ENCODE results near the gene FERMT3.

FERMT3 gene

GRCh38 chr11:64219755-64220154 lies 13.2 kb downstream of the FERMT3 start:
- FAIRE-seq (no peak), DNase-seq (ENCODE audit: insufficient read length, low spot score) (no peak)
- TF ChIP-seq POLR2A (IDR thresholded peaks at IDR 0.05; ENCODE audit: low read depth, low read length): no peak

- DNase-seq (ENCODE audit: insufficient read length, low spot score) (no peak), FAIRE-seq (no peak)
- TF ChIP-seq POLR2A (IDR thresholded peaks at IDR 0.05; ENCODE audit: low read depth, low read length): no peak
These were observed 13.8 kb downstream of the FERMT3 start for GRCh38 chr11:64220271-64220670.

DNA sequence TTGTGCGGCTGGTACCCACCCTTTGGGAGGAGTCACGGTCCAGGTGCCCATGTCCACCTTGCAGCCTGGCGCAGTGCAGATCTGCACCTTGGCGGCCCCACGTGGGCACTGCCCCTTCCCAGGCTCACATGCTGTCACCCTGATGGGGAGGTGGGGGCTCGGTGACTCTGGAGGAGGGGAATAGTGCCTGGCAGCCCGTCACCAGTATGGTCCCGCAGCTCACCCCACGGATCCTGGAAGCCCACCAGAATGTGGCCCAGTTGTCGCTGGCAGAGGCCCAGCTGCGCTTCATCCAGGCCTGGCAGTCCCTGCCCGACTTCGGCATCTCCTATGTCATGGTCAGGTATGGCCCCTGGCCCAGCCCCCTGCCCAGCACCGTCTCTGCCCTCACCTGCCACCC lies 14.3 kb downstream of the FERMT3 start:
- no peak for FAIRE-seq
- TF ChIP-seq POLR2A (IDR thresholded peaks at IDR 0.05; ENCODE audit: low read depth, low read length): no peak
- no peak for DNase-seq (ENCODE audit: insufficient read length, low spot score)

DNA sequence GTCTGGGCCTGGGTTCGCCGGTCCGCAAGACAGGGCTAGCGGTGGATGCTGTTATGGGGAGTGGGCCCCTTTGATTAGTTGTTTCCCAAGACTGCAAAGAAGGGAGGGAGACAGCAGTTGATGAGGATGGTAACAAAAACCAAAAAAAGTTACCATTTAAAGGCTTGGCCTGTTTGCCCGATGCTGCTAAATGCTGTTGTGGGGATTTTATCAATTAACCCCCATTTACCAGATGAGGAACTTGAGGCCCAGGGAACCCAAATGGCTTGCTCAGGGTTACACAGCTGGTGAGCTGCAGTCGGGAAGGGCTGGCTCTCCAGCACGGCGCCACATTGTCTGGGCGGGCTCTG lies 16.1 kb downstream of the FERMT3 start:
- FAIRE-seq: no peak
- no peak for TF ChIP-seq POLR2A (IDR thresholded peaks at IDR 0.05; ENCODE audit: low read depth, low read length)

GRCh38 chr11:64223001-64223651 lies 16.6 kb downstream of the FERMT3 start:
- DNase-seq (ENCODE audit: insufficient read length, low spot score): no peak
- FAIRE-seq: no peak
- no peak for TF ChIP-seq POLR2A (IDR thresholded peaks at IDR 0.05; ENCODE audit: low read depth, low read length)

More for the DNA sequence above, 16.1 kb downstream of the FERMT3 start:
- DNase-seq (ENCODE audit: insufficient read length, low spot score): no peak

GRCh38 chr11:64224151-64224890 lies 17.8 kb downstream of the FERMT3 start:
- DNase-seq (ENCODE audit: insufficient read length, low spot score) (peak; percentile 77), FAIRE-seq (no peak)
- no peak for TF ChIP-seq POLR2A (IDR thresholded peaks at IDR 0.05; ENCODE audit: low read depth, low read length)

- DNase-seq (ENCODE audit: insufficient read length, low spot score): no peak
- TF ChIP-seq POLR2A (IDR thresholded peaks at IDR 0.05; ENCODE audit: low read depth, low read length): no peak
- FAIRE-seq: no peak
These were observed 18.5 kb downstream of the FERMT3 start for GRCh38 chr11:64224891-64225607.

DNA sequence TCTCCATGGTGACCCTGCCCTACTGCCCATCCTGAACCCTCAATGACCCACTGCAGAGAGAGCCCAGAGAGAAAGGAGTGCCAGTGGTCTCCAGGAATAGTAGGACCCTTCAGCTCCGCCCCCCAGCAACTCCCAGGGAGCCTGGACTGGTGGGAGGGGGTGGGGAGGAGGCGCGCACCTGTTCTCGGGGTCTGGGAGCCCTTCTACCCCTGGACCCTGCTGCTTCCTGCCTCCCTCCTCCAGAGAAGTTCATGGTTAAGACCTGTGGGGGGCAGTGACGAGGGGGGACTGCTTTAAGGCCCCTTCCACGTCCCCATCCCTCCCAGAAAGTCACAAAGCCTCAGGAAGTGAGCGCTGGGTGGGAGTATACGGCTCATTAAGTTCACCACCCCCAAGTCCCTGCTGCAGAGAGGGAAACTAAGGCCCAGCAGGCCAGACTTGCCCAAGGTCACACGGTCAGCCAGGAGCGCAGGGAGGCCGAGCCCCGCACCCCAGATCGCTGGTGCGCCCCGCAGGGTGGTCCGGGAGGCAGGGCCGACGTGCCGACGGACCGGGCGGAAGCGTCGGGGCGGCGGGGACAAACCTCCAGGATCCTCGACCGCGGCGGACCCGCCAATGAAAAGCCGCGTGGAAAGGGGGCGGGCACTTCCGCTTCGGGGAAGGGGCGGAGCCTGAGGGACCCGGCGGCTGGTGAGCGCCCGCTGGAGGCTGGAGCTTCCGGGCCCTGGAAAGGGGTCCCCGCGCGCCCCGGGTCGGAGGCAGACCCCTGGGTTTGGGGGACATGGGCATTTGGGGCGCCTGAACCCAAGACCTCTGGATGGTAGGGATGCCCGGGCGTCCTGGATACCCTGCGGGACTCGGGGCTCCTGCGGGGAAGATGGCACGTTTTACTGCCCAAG lies 19.3 kb downstream of the FERMT3 start, which contains the start of the genes NUDT22 and TRPT1:
NUDT22 (plus strand) TSS at position 667 of the 899 bp plus-strand sequence. CDS start 379 bp downstream, outside the sequence.
TRPT1 (minus strand) TSS at position 579 of the 899 bp plus-strand sequence; CDS start at position 253, 326 bp downstream.
- peak; percentile 78 for DNase-seq (ENCODE audit: insufficient read length, low spot score)
- TF ChIP-seq POLR2A (IDR thresholded peaks at IDR 0.05; ENCODE audit: low read depth, low read length): peak; percentile 72; the same call in 1 of the 2 replicates
- no peak for FAIRE-seq

- DNase-seq (ENCODE audit: insufficient read length, low spot score): no peak
- TF ChIP-seq POLR2A (IDR thresholded peaks at IDR 0.05; ENCODE audit: low read depth, low read length): no peak
- FAIRE-seq: no peak
These were observed 20.1 kb downstream of the FERMT3 start for GRCh38 chr11:64226507-64227051.

- DNase-seq (ENCODE audit: insufficient read length, low spot score) (no peak), FAIRE-seq (no peak)
- no peak for TF ChIP-seq POLR2A (IDR thresholded peaks at IDR 0.05; ENCODE audit: low read depth, low read length)
These were observed 21.0 kb downstream of the FERMT3 start for GRCh38 chr11:64227405-64227956.

- no peak for FAIRE-seq
- no peak for TF ChIP-seq POLR2A (IDR thresholded peaks at IDR 0.05; ENCODE audit: low read depth, low read length)
- DNase-seq (ENCODE audit: insufficient read length, low spot score): no peak
These were observed 22.7 kb downstream of the FERMT3 start for GRCh38 chr11:64229090-64229743.

GRCh38 chr11:64229744-64230170 lies 23.2 kb downstream of the FERMT3 start:
- DNase-seq (ENCODE audit: insufficient read length, low spot score) (no peak), FAIRE-seq (no peak)
- no peak for TF ChIP-seq POLR2A (IDR thresholded peaks at IDR 0.05; ENCODE audit: low read depth, low read length)
